ENCODE measurements around the gene PLPP1. TPM values are rescaled to one million over a fixed set of nuclear protein-coding genes. Genes with fewer than 3 reads are reported as not detected.
A peak's percentile ranks its signal among the peaks of the same experiment; 100 is the strongest.

Gene PLPP1
- total and polyA plus RNA-seq, 2 experiments from 2014 or later = 39.1 to 97.1 TPM

DNA sequence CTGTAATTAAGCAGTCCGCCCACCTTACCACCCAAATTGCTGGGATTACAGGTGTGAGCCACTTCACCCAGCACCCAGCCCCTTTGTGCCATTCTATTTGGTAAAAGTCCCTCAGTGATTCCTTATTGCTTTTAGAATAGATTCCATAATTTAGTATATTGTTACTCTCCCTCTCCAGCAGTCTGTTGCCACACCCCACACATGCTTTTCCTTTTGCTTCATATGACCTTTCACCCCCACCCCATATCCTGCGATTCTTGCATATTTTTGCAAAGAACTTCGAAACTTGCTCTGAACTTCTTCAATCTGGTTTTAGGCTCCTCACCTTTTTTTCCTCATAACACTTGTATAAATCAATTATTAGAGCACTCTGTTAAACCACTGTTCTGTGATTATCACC lies 126.8 kb downstream of the PLPP1 start (continued):
- TF ChIP-seq EZH2 (IDR thresholded peaks at IDR 0.05; ENCODE audit: low read depth, unreplicated experiment) (no peak), CREB1 (CRISPR knock-in tag; IDR thresholded peaks at IDR 0.05; ENCODE audit: low read depth) (no peak), POLR2AphosphoS5 (IDR thresholded peaks at IDR 0.05; ENCODE audit: low read depth) (no peak), EZH2phosphoT487 (IDR thresholded peaks at IDR 0.05; ENCODE audit: unreplicated experiment) (no peak), ZNF331 (CRISPR knock-in tag; IDR thresholded peaks at IDR 0.05; ENCODE audit: low read depth) (no peak), JUNB (IDR thresholded peaks at IDR 0.05; ENCODE audit: unreplicated experiment) (no peak)

DNA sequence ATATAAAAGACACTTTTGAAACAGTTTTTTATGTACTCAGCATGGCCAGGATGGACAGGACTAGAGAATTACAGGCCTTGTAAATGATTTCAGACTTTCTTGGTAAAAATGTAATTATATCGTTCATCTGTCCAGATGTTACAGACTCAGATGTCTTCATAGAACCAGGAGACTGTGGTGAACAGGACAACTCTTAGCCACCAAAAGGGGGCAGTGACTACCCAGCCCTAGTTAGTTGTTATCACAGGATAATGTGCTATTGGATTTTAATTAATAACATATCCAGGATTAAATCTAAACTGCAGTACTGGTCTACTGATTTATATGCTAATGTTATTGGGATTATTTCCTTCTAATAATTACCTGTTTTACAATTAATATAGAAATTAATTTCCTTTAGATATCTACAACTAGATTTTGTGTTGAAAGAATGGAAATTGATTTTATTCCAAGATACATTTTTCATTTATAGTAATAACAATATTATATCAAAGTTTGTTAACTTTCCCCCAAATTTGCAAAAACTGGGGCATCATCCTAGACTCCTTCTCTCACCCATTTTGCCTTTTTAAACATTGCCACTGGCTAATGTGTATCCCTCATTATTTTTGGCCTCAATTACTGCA lies 127.6 kb downstream of the PLPP1 start:
- Histone ChIP-seq H3K9me2 (ENCODE audit: insufficient read depth) (no peaks in the 10 kb centered on the region), H4K20me1 (replicated peaks; ENCODE audit: insufficient read depth) (no peaks in the 10 kb centered on the region), H2AFZ (no peak overlapping the region), H3K4me3 (no peak overlapping the region), H3K36me3 (ENCODE audit: insufficient read depth) (peaks cover 11% of the 10 kb centered on the region), H3K4me1 (ENCODE audit: insufficient read depth) (no peaks in the 10 kb centered on the region), H3K27me3 (ENCODE audit: insufficient read depth) (no peaks in the 10 kb centered on the region), H3F3A (replicated peaks; ENCODE audit: low read depth) (no peaks in the 10 kb centered on the region), H3K4me2 (no peak overlapping the region), H3K79me2 (replicated peaks; ENCODE audit: insufficient read depth) (no peaks in the 10 kb centered on the region), H3K27ac (ENCODE audit: low read depth) (no peak overlapping the region)
- H3K27me3 Mint-ChIP-seq (ENCODE audit: insufficient read depth, low read depth, poor library complexity) = no peaks in the 10 kb centered on the region
- TF ChIP-seq, protein P1, sequence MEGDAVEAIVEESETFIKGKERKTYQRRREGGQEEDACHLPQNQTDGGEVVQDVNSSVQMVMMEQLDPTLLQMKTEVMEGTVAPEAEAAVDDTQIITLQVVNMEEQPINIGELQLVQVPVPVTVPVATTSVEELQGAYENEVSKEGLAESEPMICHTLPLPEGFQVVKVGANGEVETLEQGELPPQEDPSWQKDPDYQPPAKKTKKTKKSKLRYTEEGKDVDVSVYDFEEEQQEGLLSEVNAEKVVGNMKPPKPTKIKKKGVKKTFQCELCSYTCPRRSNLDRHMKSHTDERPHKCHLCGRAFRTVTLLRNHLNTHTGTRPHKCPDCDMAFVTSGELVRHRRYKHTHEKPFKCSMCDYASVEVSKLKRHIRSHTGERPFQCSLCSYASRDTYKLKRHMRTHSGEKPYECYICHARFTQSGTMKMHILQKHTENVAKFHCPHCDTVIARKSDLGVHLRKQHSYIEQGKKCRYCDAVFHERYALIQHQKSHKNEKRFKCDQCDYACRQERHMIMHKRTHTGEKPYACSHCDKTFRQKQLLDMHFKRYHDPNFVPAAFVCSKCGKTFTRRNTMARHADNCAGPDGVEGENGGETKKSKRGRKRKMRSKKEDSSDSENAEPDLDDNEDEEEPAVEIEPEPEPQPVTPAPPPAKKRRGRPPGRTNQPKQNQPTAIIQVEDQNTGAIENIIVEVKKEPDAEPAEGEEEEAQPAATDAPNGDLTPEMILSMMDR (conservative IDR thresholded peaks at IDR 0.05; ENCODE audit: low read depth in 2 of 2) = peak; percentile 78
- TF ChIP-seq EZH2phosphoT487 (IDR thresholded peaks at IDR 0.05; ENCODE audit: unreplicated experiment) = no peak
- no peaks in the 10 kb centered on the region for H3K4me1 Mint-ChIP-seq
- H3K9me3 Mint-ChIP-seq = no peaks in the 10 kb centered on the region
- DNase-seq (ENCODE audit: low spot score) (peak; percentile 62), ATAC-seq (peak; percentile 83)
- no peak overlapping the region for H3K4me3 Mint-ChIP-seq
- H3K36me3 Mint-ChIP-seq (ENCODE audit: low read depth) = peaks cover 38% of the 10 kb centered on the region
- H3K27ac Mint-ChIP-seq = no peak overlapping the region

DNA sequence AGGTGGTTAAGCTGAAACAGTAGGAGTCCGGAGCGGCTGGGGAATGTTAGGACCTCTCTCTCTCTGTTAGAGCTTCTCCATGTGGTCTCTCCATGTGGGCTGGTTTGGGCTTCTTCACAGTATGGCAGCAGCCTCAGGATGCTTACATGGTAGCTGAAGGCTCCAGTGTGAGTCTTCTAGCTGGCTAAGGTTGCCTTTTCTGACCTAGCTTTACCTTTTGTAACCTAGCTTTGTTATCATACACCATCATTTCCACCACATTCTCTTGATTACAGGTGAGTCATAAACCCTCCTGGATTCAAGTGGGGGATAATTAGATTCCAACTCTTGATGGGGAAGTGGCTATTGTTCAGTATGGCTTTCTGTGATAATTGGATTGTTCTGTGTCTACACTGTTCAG lies 128.5 kb downstream of the PLPP1 start:
- H3K27me3 Mint-ChIP-seq (ENCODE audit: insufficient read depth, low read depth, poor library complexity) = no peaks in the 10 kb centered on the region
- H3K27ac Mint-ChIP-seq = no peak overlapping the region
- H3F3A ChIP-seq (replicated peaks; ENCODE audit: low read depth) = no peaks in the 10 kb centered on the region
- peaks cover 11% of the 10 kb centered on the region for H3K36me3 ChIP-seq (ENCODE audit: insufficient read depth)
- H3K9me3 Mint-ChIP-seq = no peaks in the 10 kb centered on the region
- no peak overlapping the region for H2AFZ ChIP-seq
- no peaks in the 10 kb centered on the region for H3K4me1 ChIP-seq (ENCODE audit: insufficient read depth)
- peaks cover 41% of the 10 kb centered on the region for H3K36me3 Mint-ChIP-seq (ENCODE audit: low read depth)
- H3K27me3 ChIP-seq (ENCODE audit: insufficient read depth) = no peaks in the 10 kb centered on the region
- H3K4me2 ChIP-seq = no peak overlapping the region
- H3K4me1 Mint-ChIP-seq = no peaks in the 10 kb centered on the region
- no peaks in the 10 kb centered on the region for H3K79me2 ChIP-seq (replicated peaks; ENCODE audit: insufficient read depth)
- no peaks in the 10 kb centered on the region for H4K20me1 ChIP-seq (replicated peaks; ENCODE audit: insufficient read depth)
- no peaks in the 10 kb centered on the region for H3K9me2 ChIP-seq (ENCODE audit: insufficient read depth)
- peak; percentile 11 for DNase-seq (ENCODE audit: low spot score)
- no peak overlapping the region for H3K4me3 ChIP-seq
- no peak overlapping the region for H3K4me3 Mint-ChIP-seq
- ATAC-seq = peak; percentile 48
- H3K27ac ChIP-seq (ENCODE audit: low read depth) = no peak overlapping the region
- TF ChIP-seq EZH2 (IDR thresholded peaks at IDR 0.05; ENCODE audit: low read depth, unreplicated experiment) (no peak), EZH2phosphoT487 (IDR thresholded peaks at IDR 0.05; ENCODE audit: unreplicated experiment) (no peak), ZNF331 (CRISPR knock-in tag; IDR thresholded peaks at IDR 0.05; ENCODE audit: low read depth) (no peak), POLR2AphosphoS5 (IDR thresholded peaks at IDR 0.05; ENCODE audit: low read depth) (no peak), NANOG (IDR thresholded peaks at IDR 0.05; ENCODE audit: borderline replicate concordance) (no peak)
- TF ChIP-seq, protein P2, sequence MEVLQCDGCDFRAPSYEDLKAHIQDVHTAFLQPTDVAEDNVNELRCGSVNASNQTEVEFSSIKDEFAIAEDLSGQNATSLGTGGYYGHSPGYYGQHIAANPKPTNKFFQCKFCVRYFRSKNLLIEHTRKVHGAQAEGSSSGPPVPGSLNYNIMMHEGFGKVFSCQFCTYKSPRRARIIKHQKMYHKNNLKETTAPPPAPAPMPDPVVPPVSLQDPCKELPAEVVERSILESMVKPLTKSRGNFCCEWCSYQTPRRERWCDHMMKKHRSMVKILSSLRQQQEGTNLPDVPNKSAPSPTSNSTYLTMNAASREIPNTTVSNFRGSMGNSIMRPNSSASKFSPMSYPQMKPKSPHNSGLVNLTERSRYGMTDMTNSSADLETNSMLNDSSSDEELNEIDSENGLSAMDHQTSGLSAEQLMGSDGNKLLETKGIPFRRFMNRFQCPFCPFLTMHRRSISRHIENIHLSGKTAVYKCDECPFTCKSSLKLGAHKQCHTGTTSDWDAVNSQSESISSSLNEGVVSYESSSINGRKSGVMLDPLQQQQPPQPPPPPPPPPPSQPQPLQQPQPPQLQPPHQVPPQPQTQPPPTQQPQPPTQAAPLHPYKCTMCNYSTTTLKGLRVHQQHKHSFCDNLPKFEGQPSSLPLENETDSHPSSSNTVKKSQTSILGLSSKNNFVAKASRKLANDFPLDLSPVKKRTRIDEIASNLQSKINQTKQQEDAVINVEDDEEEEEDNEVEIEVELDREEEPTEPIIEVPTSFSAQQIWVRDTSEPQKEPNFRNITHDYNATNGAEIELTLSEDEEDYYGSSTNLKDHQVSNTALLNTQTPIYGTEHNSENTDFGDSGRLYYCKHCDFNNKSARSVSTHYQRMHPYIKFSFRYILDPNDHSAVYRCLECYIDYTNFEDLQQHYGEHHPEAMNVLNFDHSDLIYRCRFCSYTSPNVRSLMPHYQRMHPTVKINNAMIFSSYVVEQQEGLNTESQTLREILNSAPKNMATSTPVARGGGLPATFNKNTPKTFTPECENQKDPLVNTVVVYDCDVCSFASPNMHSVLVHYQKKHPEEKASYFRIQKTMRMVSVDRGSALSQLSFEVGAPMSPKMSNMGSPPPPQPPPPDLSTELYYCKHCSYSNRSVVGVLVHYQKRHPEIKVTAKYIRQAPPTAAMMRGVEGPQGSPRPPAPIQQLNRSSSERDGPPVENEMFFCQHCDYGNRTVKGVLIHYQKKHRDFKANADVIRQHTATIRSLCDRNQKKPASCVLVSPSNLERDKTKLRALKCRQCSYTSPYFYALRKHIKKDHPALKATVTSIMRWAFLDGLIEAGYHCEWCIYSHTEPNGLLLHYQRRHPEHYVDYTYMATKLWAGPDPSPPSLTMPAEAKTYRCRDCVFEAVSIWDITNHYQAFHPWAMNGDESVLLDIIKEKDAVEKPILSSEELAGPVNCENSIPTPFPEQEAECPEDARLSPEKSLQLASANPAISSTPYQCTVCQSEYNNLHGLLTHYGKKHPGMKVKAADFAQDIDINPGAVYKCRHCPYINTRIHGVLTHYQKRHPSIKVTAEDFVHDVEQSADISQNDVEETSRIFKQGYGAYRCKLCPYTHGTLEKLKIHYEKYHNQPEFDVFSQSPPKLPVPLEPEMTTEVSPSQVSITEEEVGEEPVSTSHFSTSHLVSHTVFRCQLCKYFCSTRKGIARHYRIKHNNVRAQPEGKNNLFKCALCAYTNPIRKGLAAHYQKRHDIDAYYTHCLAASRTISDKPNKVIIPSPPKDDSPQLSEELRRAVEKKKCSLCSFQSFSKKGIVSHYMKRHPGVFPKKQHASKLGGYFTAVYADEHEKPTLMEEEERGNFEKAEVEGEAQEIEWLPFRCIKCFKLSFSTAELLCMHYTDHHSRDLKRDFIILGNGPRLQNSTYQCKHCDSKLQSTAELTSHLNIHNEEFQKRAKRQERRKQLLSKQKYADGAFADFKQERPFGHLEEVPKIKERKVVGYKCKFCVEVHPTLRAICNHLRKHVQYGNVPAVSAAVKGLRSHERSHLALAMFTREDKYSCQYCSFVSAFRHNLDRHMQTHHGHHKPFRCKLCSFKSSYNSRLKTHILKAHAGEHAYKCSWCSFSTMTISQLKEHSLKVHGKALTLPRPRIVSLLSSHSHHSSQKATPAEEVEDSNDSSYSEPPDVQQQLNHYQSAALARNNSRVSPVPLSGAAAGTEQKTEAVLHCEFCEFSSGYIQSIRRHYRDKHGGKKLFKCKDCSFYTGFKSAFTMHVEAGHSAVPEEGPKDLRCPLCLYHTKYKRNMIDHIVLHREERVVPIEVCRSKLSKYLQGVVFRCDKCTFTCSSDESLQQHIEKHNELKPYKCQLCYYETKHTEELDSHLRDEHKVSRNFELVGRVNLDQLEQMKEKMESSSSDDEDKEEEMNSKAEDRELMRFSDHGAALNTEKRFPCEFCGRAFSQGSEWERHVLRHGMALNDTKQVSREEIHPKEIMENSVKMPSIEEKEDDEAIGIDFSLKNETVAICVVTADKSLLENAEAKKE (CRISPR knock-in tag; IDR thresholded peaks at IDR 0.05) = no peak
- TF ChIP-seq, protein P1 (conservative IDR thresholded peaks at IDR 0.05; ENCODE audit: low read depth in 2 of 2) = no peak
